Measurements from ENCODE around the gene PRXL2B. TPM values are rescaled to one million over a fixed set of nuclear protein-coding genes. Genes with fewer than 3 reads are reported as not detected.

The PRXL2B gene
- total and polyA plus RNA-seq, 2 donors (not counting 1 experiment from before 2014, with no cell fraction given) = 11.7 to 13.8 TPM

- Histone ChIP-seq H3K9ac (ENCODE audit: insufficient read depth, low read length) (no peak overlapping the region), H3K27ac (ENCODE audit: insufficient read depth, low read length) (no peak overlapping the region), H3K27me3 (ENCODE audit: control insufficient read depth, insufficient read depth, low read length) (no peaks in the 10 kb centered on the region), H3K9me3 (ENCODE audit: control insufficient read depth, insufficient read depth, low read depth, low read length) (no peaks in the 10 kb centered on the region), H3K36me3 (ENCODE audit: control insufficient read depth, insufficient read depth, low read length) (no peaks in the 10 kb centered on the region), H4K20me1 (ENCODE audit: control insufficient read depth, extremely low read depth, insufficient read depth, low read length) (no peaks in the 10 kb centered on the region), H2AFZ (ENCODE audit: low read length) (no peak overlapping the region), H3K4me2 (ENCODE audit: extremely low read depth, insufficient read depth, low read length) (no peak overlapping the region), H3K4me3 (replicated peaks in 1 of 4; ENCODE audit: control extremely low read depth in 1 of 4, insufficient read depth in 1 of 4, low read depth in 3 of 4, low read length in 4 of 4) (no peak overlapping the region), H3K4me1 (ENCODE audit: control insufficient read depth, extremely low read depth, insufficient read depth, low read length) (peaks cover 3% of the 10 kb centered on the region), H3K79me2 (ENCODE audit: control insufficient read depth, insufficient read depth, low read length) (no peaks in the 10 kb centered on the region)
- DNase-seq (ENCODE audit: low read depth in 2 of 2) = no peak
- TF ChIP-seq CTCF (conservative IDR thresholded peaks at IDR 0.05 in 1 of 2, IDR thresholded peaks at IDR 0.05 in 1 of 2; ENCODE audit: low read depth in 1 of 2, low read length in 2 of 2) = no peak
Measured at GRCh38 chr1:2594641-2595131, 8.1 kb downstream of the PRXL2B start.

GRCh38 chr1:2595261-2595811, 8.8 kb downstream of the PRXL2B start:
- TF ChIP-seq CTCF (conservative IDR thresholded peaks at IDR 0.05 in 1 of 2, IDR thresholded peaks at IDR 0.05 in 1 of 2; ENCODE audit: low read depth in 1 of 2, low read length in 2 of 2) (no peak), EZH2 (IDR thresholded peaks at IDR 0.05; ENCODE audit: low read length, missing control alignments) (no peak)
- H3K9me3 ChIP-seq (ENCODE audit: control insufficient read depth, insufficient read depth, low read depth, low read length) = no peaks in the 10 kb centered on the region
- DNase-seq (ENCODE audit: low read depth in 2 of 2) = no peak

GRCh38 chr1:2595812-2596529, 9.4 kb downstream of the PRXL2B start:
- Histone ChIP-seq H3K4me2 (ENCODE audit: extremely low read depth, insufficient read depth, low read length) (no peak overlapping the region), H3K79me2 (ENCODE audit: control insufficient read depth, insufficient read depth, low read length) (no peaks in the 10 kb centered on the region), H3K9me3 (ENCODE audit: control insufficient read depth, insufficient read depth, low read depth, low read length) (no peaks in the 10 kb centered on the region), H3K4me3 (replicated peaks in 1 of 4; ENCODE audit: control extremely low read depth in 1 of 4, insufficient read depth in 1 of 4, low read depth in 3 of 4, low read length in 4 of 4) (no peak overlapping the region), H3K27me3 (ENCODE audit: control insufficient read depth, insufficient read depth, low read length) (no peaks in the 10 kb centered on the region), H4K20me1 (ENCODE audit: control insufficient read depth, extremely low read depth, insufficient read depth, low read length) (no peaks in the 10 kb centered on the region), H2AFZ (ENCODE audit: low read length) (no peak overlapping the region), H3K4me1 (ENCODE audit: control insufficient read depth, extremely low read depth, insufficient read depth, low read length) (peaks cover 3% of the 10 kb centered on the region), H3K36me3 (ENCODE audit: control insufficient read depth, insufficient read depth, low read length) (no peaks in the 10 kb centered on the region), H3K9ac (ENCODE audit: insufficient read depth, low read length) (no peak overlapping the region), H3K27ac (ENCODE audit: insufficient read depth, low read length) (no peak overlapping the region)
- TF ChIP-seq EZH2 (IDR thresholded peaks at IDR 0.05; ENCODE audit: low read length, missing control alignments) (no peak), CTCF (conservative IDR thresholded peaks at IDR 0.05 in 1 of 2, IDR thresholded peaks at IDR 0.05 in 1 of 2; ENCODE audit: low read depth in 1 of 2, low read length in 2 of 2) (no peak)
- DNase-seq (ENCODE audit: low read depth in 2 of 2) = no peak

More at GRCh38 chr1:2595261-2595811, 8.8 kb downstream of the PRXL2B start:
- no peaks in the 10 kb centered on the region for H3K27me3 ChIP-seq (ENCODE audit: control insufficient read depth, insufficient read depth, low read length)
- H2AFZ ChIP-seq (ENCODE audit: low read length) = no peak overlapping the region
- H3K4me1 ChIP-seq (ENCODE audit: control insufficient read depth, extremely low read depth, insufficient read depth, low read length) = peaks cover 3% of the 10 kb centered on the region
- H3K9ac ChIP-seq (ENCODE audit: insufficient read depth, low read length) = no peak overlapping the region
- no peaks in the 10 kb centered on the region for H3K36me3 ChIP-seq (ENCODE audit: control insufficient read depth, insufficient read depth, low read length)
- H3K4me3 ChIP-seq (replicated peaks in 1 of 4; ENCODE audit: control extremely low read depth in 1 of 4, insufficient read depth in 1 of 4, low read depth in 3 of 4, low read length in 4 of 4) = no peak overlapping the region
- H3K27ac ChIP-seq (ENCODE audit: insufficient read depth, low read length) = no peak overlapping the region
- H3K79me2 ChIP-seq (ENCODE audit: control insufficient read depth, insufficient read depth, low read length) = no peaks in the 10 kb centered on the region
- no peak overlapping the region for H3K4me2 ChIP-seq (ENCODE audit: extremely low read depth, insufficient read depth, low read length)
- H4K20me1 ChIP-seq (ENCODE audit: control insufficient read depth, extremely low read depth, insufficient read depth, low read length) = no peaks in the 10 kb centered on the region
